Kidney epithelial cell (primary cell): Measurements from ENCODE around the gene FGB. TPM values are rescaled to one million over a fixed set of nuclear protein-coding genes. Genes with fewer than 3 reads are reported as not detected.

Source experiments
- DNase-seq: peaks from one replicate; pipeline ENCODE4 v3.0.0-alpha.2; 2010; ENCODE audit warnings: low read depth
- H3K27me3 ChIP-seq: 2 replicates; pipeline ENCODE4 v1.6.0; 2011; ENCODE audit warnings: low read length; ENCODE audit not compliant: control insufficient read depth, insufficient read depth
- H3K36me3 ChIP-seq: 2 replicates; pipeline ENCODE4 v1.5.1; 2011; ENCODE audit warnings: low read length; ENCODE audit not compliant: control insufficient read depth, insufficient read depth
- H3K4me3 ChIP-seq: 2 replicates; pipeline ENCODE4 v1.5.1; 2011; ENCODE audit warnings: low read depth, mild to moderate bottlenecking, control low read depth, low read length
- CTCF ChIP-seq: IDR thresholded peaks from 2 replicates; pipeline ENCODE4 v1.5.1; 2011; ENCODE audit warnings: mild to moderate bottlenecking, moderate library complexity, low read length, control low read depth, inconsistent platforms; ENCODE audit not compliant: insufficient read depth, poor library complexity, severe bottlenecking
- total RNA-seq: library from RNA; depleted of rRNA; stranded (reverse); fragments of >200 nt; gene quantifications from 2 replicates; pipeline ENCODE4 v1.2.3, GENCODE V29; 2015

FGB gene
- total RNA-seq, 1 donor from 2014 or later, result 3.7 TPM

DNA sequence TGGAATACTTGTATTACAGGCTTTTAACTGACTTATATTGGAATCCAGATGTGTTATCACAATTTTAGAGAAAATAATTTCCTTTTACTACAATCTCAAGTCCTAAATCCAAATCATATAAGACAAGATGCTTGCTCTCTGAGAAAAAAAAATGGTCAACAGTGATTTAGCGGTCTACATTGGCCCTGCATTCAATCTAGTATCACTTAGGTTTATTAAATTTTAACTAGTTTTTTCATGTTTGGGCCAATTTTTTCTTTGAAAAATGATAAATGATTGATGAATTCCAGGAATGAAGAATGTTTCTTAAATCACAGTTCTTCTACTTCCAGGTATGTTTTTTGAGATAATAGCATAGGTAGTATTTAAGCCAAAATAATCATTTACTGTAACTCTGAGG is 52.4 kb downstream of the FGB start:
- no peak for TF ChIP-seq CTCF
- no peak for DNase-seq
- no peaks in the 10 kb centered on the region for H3K36me3 ChIP-seq
- no peaks in the 10 kb centered on the region for H3K27me3 ChIP-seq
- no peak overlapping the region for H3K4me3 ChIP-seq

DNA sequence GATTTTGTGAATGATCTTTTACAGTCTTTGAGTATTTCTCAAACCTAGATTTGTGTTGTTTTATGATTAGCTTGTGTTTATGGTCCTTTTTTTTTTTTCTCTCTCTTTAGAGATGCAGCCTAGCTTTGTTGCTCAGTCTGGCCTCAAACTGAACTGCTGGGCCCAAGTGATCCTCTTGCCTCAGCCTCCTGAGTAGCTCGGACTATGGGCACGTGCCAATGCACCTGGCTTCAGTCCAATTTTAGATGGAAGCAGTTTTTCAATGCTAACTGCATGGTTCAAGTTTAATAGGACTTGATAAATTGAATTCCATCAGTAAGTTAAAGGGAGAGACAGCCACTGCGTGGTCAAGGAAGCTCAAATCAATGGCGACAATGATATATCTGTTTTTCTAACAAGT is 53.5 kb downstream of the FGB start:
- TF ChIP-seq CTCF, result no peak
- DNase-seq, result no peak
- Histone ChIP-seq H3K27me3 (no peaks in the 10 kb centered on the region), H3K4me3 (no peak overlapping the region), H3K36me3 (no peaks in the 10 kb centered on the region)

- TF ChIP-seq CTCF, result no peak
- Histone ChIP-seq H3K4me3 (no peak overlapping the region), H3K36me3 (no peaks in the 10 kb centered on the region), H3K27me3 (no peaks in the 10 kb centered on the region)
- no peak for DNase-seq
These were observed 53.9 kb downstream of the FGB start for GRCh38 chr4:154616731-154617130.

GRCh38 chr4:154617820-154618317 is 55.1 kb downstream of the FGB start:
- no peaks in the 10 kb centered on the region for H3K36me3 ChIP-seq
- no peaks in the 10 kb centered on the region for H3K27me3 ChIP-seq
- no peak for DNase-seq
- no peak for TF ChIP-seq CTCF
- no peak overlapping the region for H3K4me3 ChIP-seq

DNA sequence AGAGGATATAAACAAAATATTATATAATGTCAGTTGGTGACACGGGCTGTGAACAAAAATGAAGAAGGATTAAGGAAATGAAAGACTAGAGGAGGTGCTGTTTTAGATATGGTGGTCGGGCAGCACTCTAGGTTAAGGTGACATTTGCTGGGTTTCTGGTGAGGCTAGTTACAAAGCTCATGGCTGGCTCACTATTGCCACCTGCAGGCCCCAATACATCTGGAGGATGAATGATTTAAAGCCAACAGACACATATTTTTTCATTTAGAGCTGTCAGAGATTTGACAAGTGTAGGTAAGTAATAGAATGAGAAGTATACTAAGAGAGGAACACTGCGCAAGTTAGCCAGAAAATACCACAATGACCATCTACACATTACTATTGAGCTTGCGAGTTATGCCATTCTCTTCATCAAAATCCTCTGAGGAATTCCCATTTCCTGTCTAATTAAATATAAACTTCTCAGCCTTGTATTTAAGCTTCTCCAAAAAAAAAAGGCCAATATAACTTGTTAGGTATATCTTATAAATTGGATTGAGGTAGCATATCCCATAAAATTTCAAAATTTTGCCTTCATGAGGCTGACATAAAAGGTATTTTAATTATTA is 56.0 kb downstream of the FGB start:
- H3K4me3 ChIP-seq, result no peak overlapping the region
- DNase-seq, result no peak
- TF ChIP-seq CTCF, result peak; percentile 79
- H3K36me3 ChIP-seq, result no peaks in the 10 kb centered on the region
- H3K27me3 ChIP-seq, result no peaks in the 10 kb centered on the region

- H3K27me3 ChIP-seq, result no peaks in the 10 kb centered on the region
- TF ChIP-seq CTCF, result no peak
- no peaks in the 10 kb centered on the region for H3K36me3 ChIP-seq
- no peak for DNase-seq
- no peak overlapping the region for H3K4me3 ChIP-seq
These were observed 57.3 kb downstream of the FGB start for GRCh38 chr4:154620111-154620510.
